GM12892 (cell line): ENCODE measurements around the gene MAEA.

ENCODE experiments used
- POLR2A ChIP-seq: IDR thresholded peaks from 2 replicates; pipeline ENCODE4 v1.6.1; 2011; ENCODE audit warnings: low read depth, low read length, control low read depth
- POLR2AphosphoS5 ChIP-seq: IDR thresholded peaks from 2 replicates; pipeline ENCODE4 v1.6.1; 2011; ENCODE audit warnings: low read depth, low read length, control low read depth
- TAF1 ChIP-seq: IDR thresholded peaks from 2 replicates; pipeline ENCODE4 v1.6.1; 2011; ENCODE audit warnings: low read depth, mild to moderate bottlenecking, control low read depth, low read length, borderline replicate concordance

DNA sequence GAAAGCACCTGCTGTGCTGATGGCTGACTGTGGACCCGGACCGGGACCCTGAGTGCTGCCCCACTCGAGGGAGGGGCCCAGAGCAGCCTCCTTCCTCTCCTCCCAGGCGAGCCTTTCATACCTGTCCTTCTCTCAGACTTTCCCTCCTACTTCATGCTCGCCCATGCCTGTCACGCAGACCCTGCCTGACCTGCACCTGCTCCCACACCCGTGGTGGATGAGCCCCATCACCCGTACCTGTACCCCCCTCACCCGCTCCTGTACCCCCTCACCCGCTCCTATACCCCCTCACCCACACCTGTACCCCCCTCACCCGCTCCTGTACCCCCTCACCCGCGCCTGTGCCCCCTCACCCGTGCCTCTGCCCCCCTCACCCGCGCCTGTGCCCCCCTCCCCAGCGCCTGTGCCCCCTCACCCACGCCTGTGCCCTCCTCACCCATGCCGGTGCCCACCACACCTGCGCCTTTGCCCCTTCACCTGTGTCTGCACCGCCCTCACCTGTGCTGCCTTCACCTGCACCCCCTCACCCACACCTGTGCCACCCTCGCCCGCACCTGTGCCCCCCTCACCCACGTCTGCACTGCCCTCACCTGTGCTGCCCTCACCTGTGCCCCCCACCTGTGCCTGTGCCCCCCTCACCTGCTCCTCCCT lies 5.8 kb downstream of the MAEA start:
- TF ChIP-seq POLR2AphosphoS5 (no peak), POLR2A (no peak), TAF1 (no peak)
